ENCODE results near the gene CFDP1.

CFDP1 gene

DNA sequence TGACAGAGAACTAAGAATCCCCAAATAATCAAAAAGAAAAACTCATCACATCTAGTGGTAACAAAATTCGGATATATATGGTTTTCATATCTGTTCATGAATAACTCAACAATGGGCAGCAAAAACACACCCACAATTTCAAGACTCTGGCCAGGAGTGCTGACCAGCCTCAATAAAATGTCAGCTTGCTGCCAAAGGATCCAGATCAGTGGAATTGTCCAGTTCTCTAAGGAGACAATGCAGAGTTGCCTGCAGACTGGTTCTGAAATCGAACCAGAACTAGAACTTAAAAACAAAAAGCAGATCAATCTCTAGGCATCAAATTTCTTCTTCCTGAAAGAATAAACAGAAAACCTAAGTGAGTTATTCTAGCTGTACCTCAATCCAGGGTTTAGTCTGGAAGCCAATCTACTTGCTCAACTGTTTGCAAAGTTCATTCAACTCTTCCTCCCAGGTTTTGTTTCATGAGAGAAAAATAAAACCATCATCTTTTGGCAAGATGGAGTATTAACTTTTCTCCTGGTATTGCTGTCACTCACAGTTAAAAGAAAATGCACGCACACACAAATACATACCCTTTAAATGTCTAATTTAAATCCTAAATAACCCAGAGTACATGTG, 61.0 kb downstream of the CFDP1 start:
- no peak for DNase-seq (ENCODE audit: low read depth, low spot score)

DNA sequence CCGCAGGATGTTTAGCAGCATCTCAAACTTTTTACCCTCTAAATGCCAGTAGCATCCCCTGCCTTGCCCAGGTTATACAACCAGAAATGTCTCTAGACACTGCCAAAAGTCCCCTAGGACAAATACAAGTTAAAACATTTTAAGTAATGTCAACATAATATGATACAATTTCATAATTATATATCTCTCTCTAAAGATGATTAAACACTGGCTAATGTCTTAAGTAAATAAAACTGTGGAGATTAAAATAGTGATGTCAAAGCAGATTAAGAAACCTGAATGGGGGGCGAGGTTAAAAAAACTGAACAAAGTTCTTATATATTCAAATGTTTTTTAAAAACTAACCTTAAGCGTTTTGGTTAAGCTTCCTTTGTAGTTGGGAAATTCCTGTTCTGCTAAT, 62.1 kb downstream of the CFDP1 start:
- DNase-seq (ENCODE audit: low read depth, low spot score), result no peak

DNA sequence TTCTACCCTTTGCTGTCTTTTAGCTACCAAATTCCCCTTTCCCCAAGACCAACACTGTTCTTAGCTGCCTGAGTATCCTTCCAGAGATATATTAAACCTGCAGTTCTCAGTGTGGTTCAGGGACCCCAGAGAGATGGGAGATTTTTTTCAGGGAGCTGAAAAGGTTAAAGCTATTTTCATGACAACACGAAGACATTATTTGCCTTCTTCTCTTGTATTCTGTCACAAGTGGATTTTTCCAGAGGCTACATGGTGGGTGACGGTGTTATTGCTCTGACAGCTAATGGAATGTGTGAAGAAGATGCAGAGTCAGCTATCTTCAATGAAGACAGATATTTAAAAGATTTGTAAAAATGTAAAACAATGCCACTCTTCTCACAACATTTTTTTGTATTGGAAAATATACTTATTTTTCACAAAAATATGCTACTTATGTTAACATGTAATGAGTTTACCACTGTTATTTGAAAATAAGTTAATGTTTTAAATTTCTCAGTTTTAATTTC, 69.0 kb downstream of the CFDP1 start:
- DNase-seq (ENCODE audit: low read depth, low spot score), result no peak

DNA sequence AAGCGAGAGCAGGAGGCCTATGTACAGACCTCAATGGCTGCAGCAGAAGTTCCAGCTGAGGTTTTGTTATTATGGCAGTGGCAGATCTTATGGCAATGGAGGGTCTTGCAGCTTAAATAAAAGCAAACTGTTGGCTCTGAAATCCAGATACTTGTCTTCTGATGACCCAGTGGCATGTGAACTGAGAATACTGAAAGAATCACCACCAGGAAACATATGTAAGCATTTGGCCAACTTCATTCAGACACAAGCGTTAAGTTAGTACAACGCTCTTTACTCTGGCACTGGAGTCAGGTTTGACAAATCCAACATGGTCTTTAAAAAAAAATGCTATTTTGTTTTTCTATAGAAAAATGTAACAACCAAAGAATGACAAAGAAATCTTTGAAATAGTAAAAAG, 70.5 kb downstream of the CFDP1 start:
- no peak for DNase-seq (ENCODE audit: low read depth, low spot score)

DNA sequence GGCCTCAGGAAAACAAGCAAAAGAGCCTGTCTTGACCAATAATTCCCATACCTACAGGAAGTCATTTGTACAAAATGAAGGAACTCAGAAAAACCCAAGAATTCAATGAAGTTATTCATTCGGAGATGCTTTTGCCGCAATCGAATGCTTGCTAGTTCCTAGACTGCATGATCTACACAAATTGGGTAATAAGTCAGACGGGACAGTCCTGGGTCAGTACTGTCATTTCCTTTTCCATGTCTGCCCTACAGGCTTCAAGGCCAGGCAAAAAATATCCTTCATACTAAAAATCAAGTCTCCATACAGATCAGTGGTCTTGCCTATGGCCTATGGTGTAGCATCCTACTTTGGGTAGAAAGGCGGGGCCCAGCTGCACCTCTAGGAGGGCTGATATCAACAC, 71.4 kb downstream of the CFDP1 start:
- DNase-seq (ENCODE audit: low read depth, low spot score), result no peak

DNA sequence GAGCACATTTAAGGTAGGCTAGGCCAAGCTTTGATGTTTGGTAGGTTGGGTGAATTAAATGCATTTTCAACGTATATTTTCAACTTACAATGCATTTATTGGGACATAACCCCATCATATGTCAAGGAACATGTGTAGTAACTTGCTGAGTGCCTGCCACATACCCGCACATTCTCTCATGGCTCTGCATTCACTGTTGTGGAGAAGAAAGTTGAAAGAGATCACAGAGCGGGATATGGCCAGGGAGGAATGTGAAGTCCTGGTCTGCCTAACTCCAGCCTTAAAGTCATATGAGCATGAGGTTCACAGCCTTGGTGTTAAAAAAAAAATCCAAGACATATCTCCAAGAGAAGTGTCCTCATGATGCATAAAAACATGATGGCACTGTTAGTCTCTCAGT, 79.1 kb downstream of the CFDP1 start:
- DNase-seq (ENCODE audit: low read depth, low spot score), result no peak

DNA sequence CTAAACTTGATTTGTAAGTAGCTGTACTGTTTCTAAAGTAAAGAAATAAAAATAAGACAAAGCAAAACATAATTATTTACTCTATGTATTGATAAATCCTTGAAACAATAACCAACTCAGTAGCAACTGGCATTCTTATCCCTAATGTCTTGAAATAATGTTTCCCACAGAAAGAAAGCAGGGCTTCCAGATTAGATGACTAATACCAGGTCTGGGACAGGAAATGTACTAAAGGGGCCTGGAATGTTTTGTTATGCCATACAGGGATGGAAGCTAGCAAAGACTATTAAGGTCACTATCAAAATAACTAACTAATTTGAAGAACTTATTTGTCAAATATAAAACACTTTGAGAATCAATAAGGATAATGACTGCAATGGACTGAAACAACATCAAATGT, 82.1 kb downstream of the CFDP1 start:
- no peak for DNase-seq (ENCODE audit: low read depth, low spot score)

DNA sequence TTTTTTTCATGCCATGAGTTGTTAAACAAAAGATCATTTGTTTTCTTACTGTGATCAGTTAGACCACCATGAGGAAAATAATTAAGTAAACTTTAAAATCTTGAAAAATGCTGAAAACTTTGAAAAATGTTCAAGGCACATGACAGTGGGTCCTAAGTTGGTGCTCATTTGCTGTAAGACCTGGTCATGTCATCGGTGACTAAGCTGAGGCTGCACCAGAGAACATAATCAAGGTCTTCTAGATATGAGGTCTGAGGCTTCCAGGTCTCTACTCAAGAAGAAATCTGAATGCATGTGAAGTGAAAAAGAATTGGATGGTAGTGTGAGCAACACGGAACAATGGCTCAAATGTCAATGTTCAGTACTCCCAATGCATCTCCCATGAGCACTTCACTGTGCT, 87.6 kb downstream of the CFDP1 start:
- no peak for DNase-seq (ENCODE audit: low read depth, low spot score)

DNA sequence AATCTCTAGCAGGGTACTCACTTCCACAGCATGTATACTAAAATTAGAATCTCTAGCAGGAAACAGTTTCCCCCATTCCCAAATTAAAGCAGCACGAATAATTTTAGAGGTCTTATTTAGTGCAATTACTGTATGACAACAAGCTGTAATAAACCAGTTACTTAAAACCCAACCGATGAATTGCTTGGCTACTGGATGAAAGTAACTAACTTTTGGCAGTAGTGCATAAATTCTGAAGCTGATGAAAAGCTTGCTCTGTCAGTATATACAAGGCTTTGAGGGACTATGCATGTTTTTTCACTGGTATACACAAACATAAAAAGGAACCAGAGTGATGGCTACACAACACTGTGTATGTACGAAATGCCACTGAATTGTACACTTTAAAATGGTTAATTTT, 89.4 kb downstream of the CFDP1 start:
- no peak for DNase-seq (ENCODE audit: low read depth, low spot score)

DNA sequence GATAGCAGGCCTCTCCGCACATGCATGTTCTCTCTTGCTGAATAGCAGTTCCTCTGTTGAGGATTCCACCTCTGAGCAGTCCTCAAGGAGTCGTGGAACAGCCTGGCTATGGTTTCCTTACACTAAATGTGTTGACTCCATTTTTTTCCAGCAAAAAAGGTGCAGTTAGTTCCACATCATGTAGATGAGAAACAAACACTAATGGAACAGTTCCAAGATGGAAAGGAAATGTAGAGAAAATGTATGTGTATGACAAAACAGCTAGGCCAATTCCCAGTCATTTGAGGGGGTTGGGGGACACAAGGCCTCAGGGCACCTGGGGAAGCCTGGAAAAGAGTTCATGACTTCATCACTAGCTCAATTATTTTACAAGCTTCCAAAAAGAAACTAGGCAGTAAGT, 90.0 kb downstream of the CFDP1 start:
- no peak for DNase-seq (ENCODE audit: low read depth, low spot score)

DNA sequence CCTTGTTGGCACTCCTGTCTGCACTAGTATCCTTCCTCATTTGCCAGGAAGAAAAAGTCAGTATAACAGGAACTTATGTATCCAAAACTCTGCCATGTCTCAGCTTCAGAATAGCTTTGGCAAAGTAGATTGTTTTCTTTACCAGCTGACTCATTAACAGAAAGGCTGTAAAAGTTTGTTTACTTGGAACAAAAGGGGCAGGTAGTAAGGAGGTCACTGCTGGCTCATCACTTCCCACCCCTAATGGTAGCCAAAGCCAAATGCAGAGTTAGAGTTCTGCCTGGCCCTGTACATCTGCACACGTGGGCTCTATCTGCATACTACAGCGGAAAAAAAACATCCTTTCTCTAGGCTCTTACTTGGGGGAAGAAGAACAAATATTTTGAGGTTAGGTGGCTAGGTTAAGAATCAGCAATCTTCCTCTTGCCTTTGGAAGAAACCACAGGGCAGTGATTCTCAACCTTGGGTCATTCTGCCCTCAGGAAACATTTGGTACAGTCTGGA, 90.9 kb downstream of the CFDP1 start:
- no peak for DNase-seq (ENCODE audit: low read depth, low spot score)

DNA sequence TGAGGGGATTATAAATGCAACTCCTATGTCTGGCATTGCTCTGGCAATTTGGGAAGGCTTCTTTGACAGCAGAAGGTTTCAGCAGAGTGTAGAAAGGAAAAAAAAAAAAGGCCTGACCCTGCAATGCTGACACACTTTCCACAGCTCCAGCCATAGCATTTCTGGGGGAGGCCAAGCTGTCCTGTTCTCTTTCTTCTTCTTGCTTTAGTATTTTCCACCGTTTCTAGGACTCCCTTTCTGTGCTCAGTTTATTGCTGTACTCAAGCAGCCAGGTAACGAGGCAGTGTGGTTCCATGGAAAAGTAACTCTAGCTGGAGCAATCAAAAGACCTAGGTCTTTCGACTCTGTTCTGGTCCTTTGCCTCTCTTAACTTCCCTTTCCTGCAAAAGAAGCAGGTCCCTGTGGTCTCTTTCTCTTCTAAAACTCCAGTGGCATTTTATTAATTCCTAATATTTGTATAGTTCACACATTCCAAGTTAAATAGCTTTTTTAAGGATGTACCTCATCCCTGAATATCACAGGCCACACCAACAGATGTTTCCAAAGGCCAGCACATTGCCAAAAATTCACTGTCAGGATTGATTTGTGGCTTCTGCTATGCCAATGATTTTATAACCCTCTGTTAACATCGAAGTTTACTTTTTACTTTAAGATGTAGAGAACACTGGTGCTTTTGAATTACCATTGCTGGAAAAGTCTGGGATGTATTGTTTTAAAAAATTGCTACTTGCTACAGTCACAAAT, 91.6 kb downstream of the CFDP1 start:
- DNase-seq (ENCODE audit: low read depth, low spot score), result no peak

DNA sequence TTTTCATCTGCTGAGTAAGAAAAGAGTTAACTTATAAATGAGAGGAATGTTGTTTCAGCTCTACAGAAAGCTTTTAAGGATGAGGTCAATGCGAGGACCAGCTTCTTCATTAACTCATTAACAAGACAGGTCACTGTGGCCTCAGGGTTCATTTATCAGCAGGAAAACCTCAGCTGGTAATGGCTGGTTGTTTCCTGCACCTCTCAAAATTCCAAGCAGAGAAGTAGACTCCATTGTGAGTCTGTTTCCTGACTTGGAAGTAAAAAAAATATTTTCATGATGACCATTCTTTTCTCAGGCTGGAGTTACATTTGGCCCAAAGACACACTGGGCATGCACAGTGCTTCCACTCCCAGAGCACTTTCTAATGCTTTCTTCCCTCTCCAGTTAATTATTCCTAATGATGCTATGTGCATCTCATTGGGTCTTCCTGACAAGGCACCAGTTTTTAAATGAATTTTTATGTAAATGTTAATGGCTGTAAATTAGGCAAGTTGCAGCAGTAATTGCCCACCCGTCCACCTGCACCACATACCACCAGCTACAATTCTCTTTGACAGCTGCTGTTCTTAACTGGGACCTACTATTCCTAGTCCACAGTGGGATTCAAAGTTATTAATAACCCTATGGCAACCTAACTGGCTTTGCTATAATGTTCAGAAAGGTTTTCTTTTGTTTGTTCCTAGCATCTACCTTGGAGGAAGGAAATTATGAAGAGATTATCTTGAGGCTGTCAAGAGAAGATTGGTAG, 92.4 kb downstream of the CFDP1 start:
- DNase-seq (ENCODE audit: low read depth, low spot score), result peak; percentile 73

DNA sequence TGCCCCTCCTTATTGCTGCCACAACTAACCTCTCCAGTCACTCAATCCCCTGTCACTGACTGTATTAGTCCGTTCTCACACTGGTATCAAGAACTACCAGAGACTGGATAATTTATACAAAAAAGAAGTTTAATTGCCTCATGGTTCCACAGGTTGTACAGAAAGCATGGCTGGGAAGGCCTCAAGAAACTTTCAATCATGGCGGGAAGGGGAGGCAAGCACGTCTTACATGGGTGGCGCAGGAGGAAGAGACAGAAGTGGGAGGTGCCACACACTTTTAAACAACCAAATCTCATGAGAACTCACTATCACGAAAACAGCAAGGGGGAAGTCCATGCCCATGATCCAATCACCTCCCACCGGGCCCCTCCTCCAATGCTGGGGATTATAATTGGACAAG, 95.9 kb downstream of the CFDP1 start:
- no peak for DNase-seq (ENCODE audit: low read depth, low spot score)

DNA sequence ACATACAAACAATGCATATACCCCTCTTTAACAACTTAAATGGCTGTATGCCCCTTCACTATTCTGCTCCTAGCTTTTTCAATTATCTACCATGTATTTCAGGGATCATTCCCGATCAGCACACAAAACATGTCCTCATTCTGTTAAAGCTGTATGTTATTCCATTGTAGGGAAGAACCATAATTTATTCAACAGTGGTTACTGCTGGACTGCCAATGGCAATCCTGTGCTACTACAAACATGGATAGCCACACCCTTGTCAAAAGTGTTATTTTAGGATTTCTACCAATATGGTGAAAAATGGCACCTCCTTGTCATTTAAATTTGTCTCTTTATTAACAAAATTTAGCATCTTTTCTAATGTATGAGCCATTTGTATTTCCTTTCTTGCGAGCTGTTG, 96.8 kb downstream of the CFDP1 start:
- no peak for DNase-seq (ENCODE audit: low read depth, low spot score)

DNA sequence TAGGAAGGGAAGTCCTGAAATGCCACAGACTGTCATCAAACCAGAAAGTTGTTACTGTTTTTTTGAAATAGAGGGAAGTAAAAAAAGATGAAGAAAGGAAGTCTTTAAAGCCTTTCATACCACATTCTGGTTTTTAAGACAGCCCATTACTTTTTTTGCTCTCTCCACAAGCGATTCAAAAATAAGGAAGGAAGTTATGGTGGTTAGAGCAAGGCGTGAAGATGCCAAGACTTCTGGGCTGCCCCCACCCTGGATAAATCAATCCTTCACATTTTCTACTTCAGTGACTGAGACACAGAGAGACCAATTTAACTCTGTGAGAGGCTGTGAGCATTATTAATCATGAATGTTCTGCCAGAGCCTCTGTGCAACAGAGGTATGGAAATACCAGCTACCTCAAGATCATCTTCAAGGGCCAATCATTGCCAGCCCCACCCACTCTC, 99.6 kb downstream of the CFDP1 start:
- no peak for DNase-seq (ENCODE audit: low read depth, low spot score)

DNA sequence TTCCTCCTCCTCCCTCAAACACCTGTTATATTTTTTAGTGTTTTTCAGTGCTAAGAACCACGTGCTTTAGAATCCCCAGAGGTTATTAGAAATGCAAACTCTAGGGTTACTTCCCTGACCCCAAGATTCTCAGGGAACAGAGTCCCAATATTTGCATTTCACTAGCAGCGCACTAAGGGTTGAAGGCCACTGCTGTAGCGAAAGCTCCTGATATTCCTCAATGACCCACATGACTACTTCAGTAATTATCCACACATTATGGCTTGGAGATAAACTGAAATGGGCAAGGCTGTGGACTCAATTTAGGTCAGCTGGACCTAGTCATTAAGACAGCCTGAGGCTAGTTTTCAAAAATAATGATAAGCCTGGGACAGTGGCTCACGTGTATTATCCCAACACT, 103.4 kb downstream of the CFDP1 start:
- no peak for DNase-seq (ENCODE audit: low read depth, low spot score)

DNA sequence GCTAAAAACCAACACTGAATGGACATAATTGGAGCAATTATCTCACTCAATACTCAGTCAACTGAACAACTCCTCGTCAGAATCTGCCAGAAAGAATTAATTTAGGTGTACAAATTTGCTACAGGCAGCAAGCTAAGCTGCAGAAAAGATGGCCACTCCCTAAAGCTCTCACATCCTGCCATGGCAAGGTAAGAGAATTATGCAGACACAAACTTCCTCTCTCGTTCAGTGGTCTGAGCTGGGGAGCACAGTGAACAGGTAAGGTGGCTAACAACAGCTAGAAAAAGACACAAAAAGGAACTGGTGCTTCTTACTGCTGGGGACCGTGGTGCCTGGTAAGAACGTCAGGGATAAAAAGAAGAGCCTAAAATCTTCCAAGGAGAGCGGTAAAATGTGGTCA, 107.0 kb downstream of the CFDP1 start:
- no peak for DNase-seq (ENCODE audit: low read depth, low spot score)

DNA sequence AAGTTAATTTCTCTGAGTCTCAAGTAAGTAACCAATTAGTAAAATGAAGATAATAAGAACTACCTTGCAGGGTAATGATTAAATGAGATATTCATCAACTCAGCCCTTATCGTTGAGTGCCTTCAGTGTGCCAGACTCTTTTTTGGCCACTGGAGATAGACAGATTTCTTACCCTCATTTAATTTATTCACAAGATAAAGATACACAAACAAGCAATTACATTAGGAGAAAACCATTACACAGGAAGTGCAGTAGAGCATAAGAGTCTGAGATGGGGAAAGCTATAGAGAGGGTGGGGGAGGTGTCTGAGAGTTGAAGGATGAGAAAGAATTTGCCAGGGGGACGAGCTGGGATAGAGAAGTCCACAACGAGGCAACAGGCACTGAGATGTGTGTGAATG, 109.4 kb downstream of the CFDP1 start:
- no peak for DNase-seq (ENCODE audit: low read depth, low spot score)

DNA sequence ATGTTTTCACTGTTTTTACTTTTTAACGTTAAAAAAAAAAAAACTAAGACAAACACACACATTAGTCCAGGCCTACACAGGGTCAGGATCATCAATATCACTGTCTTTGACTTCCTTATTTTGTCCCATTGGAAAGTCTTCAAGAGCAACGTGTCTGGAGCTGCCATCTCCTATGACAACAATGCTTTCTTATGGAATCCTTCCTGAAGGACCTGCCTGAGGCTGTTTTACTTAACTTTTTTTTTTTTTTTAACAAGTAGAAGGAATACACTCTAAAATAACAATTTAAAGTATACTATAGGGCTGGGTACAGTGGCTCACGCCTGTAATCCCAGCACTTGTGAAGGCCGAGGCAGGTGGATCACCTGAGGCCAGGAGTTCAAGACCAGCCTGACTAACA, 110.1 kb downstream of the CFDP1 start:
- no peak for DNase-seq (ENCODE audit: low read depth, low spot score)

DNA sequence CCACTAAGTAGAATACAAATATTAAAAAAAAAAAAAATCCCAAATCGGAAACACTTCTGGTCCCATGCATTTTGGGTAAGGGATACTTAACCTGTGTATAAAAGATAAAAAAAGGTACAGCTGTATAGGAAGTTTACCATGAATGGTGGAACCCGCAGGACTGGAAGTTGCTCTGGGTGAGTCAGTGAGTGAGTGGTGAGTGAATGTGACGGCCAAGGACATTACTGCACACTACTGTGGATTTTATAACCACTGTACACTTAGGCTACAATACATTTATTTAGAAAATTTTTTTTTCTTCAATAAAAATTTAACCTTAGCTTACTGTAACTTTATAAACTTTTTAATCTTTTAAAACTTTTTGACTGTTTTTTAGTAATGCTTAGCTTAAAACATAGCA, 110.6 kb downstream of the CFDP1 start:
- no peak for DNase-seq (ENCODE audit: low read depth, low spot score)

DNA sequence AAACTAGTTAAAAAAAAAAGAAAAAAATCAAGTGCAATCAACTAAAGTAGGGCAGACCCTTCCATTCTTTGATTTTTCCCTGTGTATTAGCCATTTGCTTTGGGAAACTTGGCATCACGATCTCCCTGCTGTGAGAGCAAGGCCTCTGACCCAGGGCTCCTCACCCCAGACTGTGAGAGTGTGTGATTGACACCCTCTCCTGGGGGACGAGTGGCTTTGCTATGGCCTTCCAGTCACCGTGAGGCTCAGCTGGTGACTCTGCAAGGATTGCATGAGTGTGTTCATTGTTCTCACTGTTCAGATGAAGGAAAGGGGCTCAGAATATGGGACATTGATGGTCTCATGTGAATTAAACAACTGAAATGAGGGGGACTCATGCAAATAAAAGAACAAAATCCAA, 112.9 kb downstream of the CFDP1 start:
- DNase-seq (ENCODE audit: low read depth, low spot score), result no peak
